ENCODE results near the gene SLC23A2.

SLC23A2 gene

GRCh38 chr20:4830259-4830658 is 171.1 kb downstream of the SLC23A2 start:
- Histone ChIP-seq H4K20me1 (ENCODE audit: control insufficient read depth, insufficient read depth, low read depth, low read length) (no peaks in the 10 kb centered on the region), H3K79me2 (ENCODE audit: control insufficient read depth, low read length) (no peaks in the 10 kb centered on the region), H3F3A (ENCODE audit: control insufficient read depth, insufficient read depth) (no peaks in the 10 kb centered on the region), H3K9me2 (replicated peaks; ENCODE audit: control insufficient read depth, low read length) (no peaks in the 10 kb centered on the region), H3K4me3 (ENCODE audit: low read length) (no peak overlapping the region), H3K36me3 (ENCODE audit: control insufficient read depth, low read length) (no peaks in the 10 kb centered on the region), H3K9me3 (ENCODE audit: control insufficient read depth, insufficient read depth, low read length) (no peaks in the 10 kb centered on the region), H3K27me3 (ENCODE audit: control insufficient read depth, low read length) (no peaks in the 10 kb centered on the region), H3K27ac (ENCODE audit: low read depth, low read length) (no peak overlapping the region), H3K4me1 (ENCODE audit: control insufficient read depth, low read length) (no peaks in the 10 kb centered on the region), H3K4me2 (ENCODE audit: low read length) (no peak overlapping the region)
- TF ChIP-seq EZH2phosphoT487 (IDR thresholded peaks at IDR 0.05; ENCODE audit: borderline replicate concordance, low read length) (no peak), CTCF (IDR thresholded peaks at IDR 0.05; ENCODE audit: low read depth, low read length, poor library complexity, severe bottlenecking) (no peak)

GRCh38 chr20:4829514-4830215 is 171.6 kb downstream of the SLC23A2 start:
- no peak overlapping the region for H3K27ac ChIP-seq (ENCODE audit: low read depth, low read length)
- no peaks in the 10 kb centered on the region for H3K27me3 ChIP-seq (ENCODE audit: control insufficient read depth, low read length)
- no peaks in the 10 kb centered on the region; the same call in 1 of the 2 replicates for H3K4me1 ChIP-seq (ENCODE audit: control insufficient read depth, low read length)
- TF ChIP-seq EZH2phosphoT487 (IDR thresholded peaks at IDR 0.05; ENCODE audit: borderline replicate concordance, low read length) (no peak), CTCF (IDR thresholded peaks at IDR 0.05; ENCODE audit: low read depth, low read length, poor library complexity, severe bottlenecking) (no peak)
- H3K36me3 ChIP-seq (ENCODE audit: control insufficient read depth, low read length), result no peaks in the 10 kb centered on the region
- no peaks in the 10 kb centered on the region for H4K20me1 ChIP-seq (ENCODE audit: control insufficient read depth, insufficient read depth, low read depth, low read length)
- no peaks in the 10 kb centered on the region for H3K79me2 ChIP-seq (ENCODE audit: control insufficient read depth, low read length)
- no peaks in the 10 kb centered on the region for H3K9me3 ChIP-seq (ENCODE audit: control insufficient read depth, insufficient read depth, low read length)
- no peak overlapping the region for H3K4me3 ChIP-seq (ENCODE audit: low read length)
- no peak overlapping the region for H3K4me2 ChIP-seq (ENCODE audit: low read length)
- H3F3A ChIP-seq (ENCODE audit: control insufficient read depth, insufficient read depth), result peaks cover 1% of the 10 kb centered on the region
- H3K9me2 ChIP-seq (replicated peaks; ENCODE audit: control insufficient read depth, low read length), result no peaks in the 10 kb centered on the region

DNA sequence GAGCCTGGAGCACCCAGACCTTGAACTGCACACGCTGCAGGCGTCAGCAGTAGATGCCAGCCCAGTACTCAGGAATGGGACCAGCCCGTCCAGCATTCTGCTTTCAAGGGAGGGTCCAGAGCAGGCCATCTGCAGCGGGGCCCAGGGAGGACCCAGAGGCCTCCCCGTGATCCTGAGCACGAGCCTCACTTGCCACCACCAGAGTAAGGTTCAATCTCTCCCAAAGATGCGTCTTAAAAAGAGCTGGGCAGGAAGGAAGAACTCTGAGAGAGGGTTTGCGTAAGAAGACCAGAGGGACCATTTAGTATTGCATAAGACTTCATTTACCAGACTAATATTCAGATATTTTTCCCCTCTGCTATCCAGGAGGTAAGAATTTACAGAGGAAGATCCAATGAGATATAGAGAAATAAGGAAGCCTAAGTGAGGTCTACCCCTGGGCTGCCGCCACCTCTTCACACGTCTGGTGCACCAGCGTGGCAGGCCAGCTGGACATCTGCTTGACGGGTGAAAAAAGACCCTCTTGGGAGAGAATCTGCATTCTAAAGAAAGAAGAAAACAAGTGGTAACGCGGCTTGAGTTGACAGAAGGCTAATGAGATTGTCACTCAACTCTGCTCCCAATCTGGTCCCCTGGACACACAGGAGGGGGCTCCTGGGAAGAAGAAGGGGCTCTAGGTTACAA is 172.3 kb downstream of the SLC23A2 start:
- no peaks in the 10 kb centered on the region for H4K20me1 ChIP-seq (ENCODE audit: control insufficient read depth, insufficient read depth, low read depth, low read length)
- H3K27me3 ChIP-seq (ENCODE audit: control insufficient read depth, low read length), result no peaks in the 10 kb centered on the region
- H3K9me2 ChIP-seq (replicated peaks; ENCODE audit: control insufficient read depth, low read length), result no peaks in the 10 kb centered on the region
- no peaks in the 10 kb centered on the region for H3K36me3 ChIP-seq (ENCODE audit: control insufficient read depth, low read length)
- H3K79me2 ChIP-seq (ENCODE audit: control insufficient read depth, low read length), result peaks cover 2% of the 10 kb centered on the region; the same call in 1 of the 2 replicates
- H3K4me3 ChIP-seq (ENCODE audit: low read length), result no peak overlapping the region
- no peaks in the 10 kb centered on the region for H3K9me3 ChIP-seq (ENCODE audit: control insufficient read depth, insufficient read depth, low read length)
- H3F3A ChIP-seq (ENCODE audit: control insufficient read depth, insufficient read depth), result peaks cover 8% of the 10 kb centered on the region
- peaks cover 7% of the 10 kb centered on the region for H3K4me1 ChIP-seq (ENCODE audit: control insufficient read depth, low read length)
- H3K27ac ChIP-seq (ENCODE audit: low read depth, low read length), result no peak overlapping the region
- no peak for TF ChIP-seq CTCF (IDR thresholded peaks at IDR 0.05; ENCODE audit: low read depth, low read length, poor library complexity, severe bottlenecking)
- TF ChIP-seq EZH2phosphoT487 (IDR thresholded peaks at IDR 0.05; ENCODE audit: borderline replicate concordance, low read length), result no peak
- H3K4me2 ChIP-seq (ENCODE audit: low read length), result no peak overlapping the region
